Activated T-cell treated with anti-CD3 and anti-CD28 coated beads for 24 hours (primary cell): Measurements from ENCODE around the gene ATAD3B.
A peak's percentile ranks its signal among the peaks of the same experiment; 100 is the strongest.
"Not testable (repeated sequence)": the region's sequence is repeated elsewhere in the genome, so short reads cannot be mapped to it uniquely, and the experiment has no call there.

ENCODE experiments used
- DNase-seq: peaks from one replicate; pipeline ENCODE4 v3.0.0-alpha.2; 2020; ENCODE audit warnings: low read depth

ATAD3B gene

DNA sequence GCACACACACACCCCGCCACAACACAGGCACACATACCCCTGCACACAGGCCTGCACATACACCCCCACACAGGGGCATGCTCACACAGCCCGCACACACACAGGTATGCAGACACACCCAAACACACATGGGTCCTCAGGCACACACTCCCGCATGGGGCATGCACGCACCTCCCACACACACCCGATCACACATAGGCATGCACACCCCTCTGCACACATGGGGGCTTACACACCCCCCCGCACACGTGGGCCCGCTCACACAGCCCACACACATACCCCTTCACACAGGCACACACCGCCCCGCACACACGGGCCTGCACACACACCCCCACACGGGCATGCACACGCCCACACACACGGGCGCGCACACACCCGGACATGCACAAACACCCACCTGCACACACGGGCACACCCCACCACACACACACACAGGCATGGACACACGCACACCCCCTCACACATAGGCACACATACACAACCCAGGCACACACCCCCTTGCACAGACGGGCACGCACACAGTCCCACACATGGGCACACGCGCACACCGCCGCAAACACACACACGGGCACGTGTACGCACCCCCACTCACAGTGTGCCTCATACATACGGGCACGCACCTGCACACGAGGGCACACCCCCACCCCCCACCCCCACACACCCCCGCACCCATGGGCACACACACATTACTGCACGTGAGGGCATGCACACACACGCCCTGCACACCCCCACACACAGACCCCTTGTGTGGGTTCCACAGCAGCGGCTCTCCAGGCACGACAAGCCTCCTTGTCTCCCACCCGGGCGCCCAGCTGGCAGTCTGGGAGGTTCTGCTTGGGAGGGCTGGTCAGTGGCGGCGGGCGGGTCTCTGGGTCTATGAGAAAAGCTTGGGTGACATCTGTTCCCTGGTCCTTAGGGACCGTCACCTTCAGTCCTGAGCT is 8.3 kb downstream of the ATAD3B start:
- DNase-seq: no peak

DNA sequence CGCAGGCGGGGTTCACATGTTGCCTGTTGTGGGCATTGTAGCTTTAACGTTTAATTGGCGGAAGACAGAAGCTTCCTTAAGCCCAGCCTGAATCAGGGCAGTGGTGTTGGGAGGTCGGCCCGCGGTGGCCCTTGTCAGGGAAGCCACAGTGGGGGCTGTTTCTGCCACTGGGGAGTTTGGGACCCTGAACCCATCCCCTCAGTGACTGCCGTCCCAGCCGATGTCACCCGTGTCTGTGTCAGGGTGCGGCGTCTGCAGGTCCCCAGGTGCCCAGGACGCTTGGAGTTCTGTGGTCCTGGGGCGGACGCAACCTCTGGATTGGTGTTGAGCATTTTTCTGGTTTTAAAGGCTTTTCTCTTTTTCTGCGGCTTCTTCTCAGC is 8.9 kb downstream of the ATAD3B start:
- DNase-seq: not testable (repeated sequence)

DNA sequence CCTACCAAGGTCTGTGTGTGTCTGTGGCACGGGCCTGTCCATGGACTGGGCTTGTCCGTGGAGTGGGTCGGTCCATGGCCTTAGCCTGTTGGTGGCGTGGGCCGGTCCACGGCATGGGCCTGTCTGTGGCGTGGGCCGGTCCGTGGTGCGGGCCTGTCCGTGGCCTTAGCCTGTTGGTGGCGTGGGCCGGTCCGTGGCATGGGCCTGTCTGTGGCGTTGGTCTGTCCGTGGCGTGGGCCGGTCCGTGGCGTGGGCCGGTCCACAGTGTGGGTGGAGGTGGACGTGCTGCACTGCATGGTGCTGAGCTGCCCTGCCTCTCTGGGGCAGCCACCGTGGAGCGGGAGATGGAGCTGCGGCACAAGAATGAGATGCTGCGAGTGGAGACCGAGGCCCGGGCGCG is 10.2 kb downstream of the ATAD3B start:
- DNase-seq: not testable (repeated sequence)

DNA sequence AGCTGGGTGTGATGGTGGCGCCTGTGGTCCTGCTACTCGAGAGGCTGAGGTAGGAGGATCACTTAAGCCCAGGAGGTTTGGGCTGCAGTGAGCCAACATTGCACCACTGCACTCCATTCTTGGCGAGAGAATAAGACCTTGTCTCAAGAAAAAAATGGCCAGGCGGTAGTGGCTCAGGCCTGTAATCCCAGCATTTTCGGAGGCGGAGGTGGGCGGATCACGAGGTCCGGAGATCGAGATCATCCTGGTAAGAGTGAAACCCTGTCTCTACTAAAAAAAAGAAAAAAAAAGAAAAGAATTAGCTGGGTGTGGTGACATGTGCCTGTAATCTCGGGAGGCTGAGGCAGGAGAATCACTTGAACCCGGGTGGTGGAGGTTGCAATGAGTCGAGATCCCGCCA is 11.3 kb downstream of the ATAD3B start:
- no peak for DNase-seq

DNA sequence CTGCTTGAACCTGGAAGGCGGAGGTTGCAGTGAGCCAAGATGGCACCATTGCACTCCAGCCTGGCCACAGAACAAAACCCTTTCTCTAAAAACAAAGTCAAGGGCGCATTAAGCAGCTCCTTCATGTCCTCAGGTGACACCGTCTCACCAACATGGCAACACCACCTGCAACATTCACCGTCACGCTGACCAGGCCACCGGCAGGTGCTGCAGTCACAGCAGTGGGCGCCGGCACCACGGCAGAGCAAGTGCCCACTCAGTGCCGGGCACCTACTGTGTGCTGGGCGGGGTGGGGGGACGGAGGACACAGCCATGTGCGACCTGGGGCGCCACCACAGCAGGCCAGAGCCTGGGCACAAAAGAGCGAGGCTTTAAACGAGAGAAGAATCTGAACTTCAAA is 12.1 kb downstream of the ATAD3B start:
- no peak for DNase-seq

DNA sequence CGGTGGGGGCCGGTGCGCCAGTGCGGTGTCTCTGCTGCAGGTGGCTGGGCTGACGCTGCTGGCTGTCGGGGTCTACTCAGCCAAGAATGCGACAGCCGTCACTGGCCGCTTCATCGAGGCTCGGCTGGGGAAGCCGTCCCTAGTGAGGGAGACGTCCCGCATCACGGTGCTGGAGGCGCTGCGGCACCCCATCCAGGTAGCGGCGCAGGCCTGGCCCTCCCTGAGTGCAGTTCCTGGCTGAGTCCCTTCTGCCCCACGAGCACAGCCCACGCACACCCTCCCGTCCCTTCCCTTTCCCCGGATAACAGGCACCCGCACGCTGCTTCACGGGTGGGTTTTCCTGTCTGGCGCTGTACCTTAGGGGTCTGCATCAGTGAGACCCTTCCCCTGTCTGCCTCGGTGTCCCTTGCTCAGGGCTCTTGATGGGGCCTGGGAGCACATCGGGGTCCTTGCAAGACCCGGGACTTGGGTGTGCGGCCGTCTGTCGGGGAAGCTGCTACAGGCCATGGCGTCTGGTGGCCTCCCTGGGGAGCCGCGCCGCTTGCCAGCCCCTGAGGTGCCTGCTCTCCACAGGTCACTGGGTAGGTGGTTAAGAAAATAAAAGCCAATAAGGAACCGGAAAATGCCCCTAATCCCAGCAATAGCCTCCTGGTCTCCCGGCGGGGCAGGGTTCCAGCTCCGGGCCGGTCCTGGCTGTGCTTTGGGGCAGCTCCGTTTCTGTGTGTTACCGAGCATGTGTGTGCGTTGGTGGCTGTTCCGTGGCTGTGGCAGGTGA is 13.6 kb downstream of the ATAD3B start:
- DNase-seq: not testable (repeated sequence)

DNA sequence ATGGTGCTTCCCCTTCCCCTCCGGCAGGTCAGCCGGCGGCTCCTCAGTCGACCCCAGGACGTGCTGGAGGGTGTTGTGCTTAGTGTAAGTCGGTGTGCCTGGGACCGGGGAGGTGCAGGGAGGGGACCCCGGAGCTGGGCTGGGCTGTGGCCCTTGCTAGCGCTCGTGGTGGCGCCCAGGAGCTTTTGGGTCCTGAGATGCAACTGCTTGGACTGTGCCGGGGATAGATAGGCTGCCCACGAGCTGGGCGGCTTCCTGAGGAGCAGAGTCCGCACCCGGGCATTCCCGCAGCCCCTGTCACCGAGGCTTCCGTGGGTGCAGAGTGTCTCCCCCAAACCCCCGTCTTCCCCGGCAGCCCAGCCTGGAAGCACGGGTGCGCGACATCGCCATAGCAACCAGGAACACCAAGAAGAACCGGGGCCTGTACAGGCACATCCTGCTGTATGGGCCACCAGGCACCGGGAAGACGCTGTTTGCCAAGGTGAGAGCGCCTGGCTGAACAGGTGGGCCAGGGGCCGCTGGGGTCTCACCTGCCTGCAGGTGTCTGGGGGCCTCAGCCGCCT is 14.3 kb downstream of the ATAD3B start:
- not testable (repeated sequence) for DNase-seq

DNA sequence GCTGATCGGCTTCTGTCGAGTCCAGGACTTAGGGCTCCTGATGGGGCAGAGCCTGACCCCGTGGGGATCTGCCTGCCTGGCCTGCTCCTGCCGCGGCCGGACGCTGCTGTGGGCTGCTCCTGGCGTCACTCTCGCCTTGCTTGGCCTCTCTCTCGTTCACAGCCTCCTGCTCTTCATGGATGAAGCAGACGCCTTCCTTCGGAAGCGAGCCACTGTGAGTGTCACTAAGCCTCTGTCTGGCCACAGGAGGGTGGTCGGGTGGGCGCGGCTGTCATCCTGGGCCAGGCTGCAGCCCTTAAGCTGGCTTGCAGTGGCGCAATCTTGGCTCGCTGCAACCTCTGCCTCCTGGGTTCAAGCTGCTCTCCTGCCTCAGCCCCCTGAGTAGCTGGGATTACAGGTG is 16.1 kb downstream of the ATAD3B start:
- no peak for DNase-seq

DNA sequence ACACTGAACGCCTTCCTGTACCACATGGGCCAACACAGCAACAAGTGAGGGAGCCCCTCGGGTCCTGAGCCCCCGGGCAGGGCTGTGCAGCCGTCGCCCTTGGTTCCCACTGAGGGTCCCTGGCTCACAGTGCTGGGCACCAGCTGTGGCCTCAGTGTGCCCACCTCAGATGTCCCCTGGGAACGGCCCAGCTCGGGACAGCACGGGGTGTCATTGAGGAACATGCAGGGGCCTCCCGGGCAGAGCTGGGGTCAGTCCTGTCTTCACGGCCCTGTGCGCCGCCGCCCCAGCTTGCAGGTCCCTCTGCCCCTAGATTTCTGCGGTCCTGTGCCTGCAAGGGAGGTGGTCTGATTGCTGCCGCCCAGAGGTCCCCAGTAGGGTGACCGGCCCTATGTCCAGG is 17.7 kb downstream of the ATAD3B start:
- no peak for DNase-seq

DNA sequence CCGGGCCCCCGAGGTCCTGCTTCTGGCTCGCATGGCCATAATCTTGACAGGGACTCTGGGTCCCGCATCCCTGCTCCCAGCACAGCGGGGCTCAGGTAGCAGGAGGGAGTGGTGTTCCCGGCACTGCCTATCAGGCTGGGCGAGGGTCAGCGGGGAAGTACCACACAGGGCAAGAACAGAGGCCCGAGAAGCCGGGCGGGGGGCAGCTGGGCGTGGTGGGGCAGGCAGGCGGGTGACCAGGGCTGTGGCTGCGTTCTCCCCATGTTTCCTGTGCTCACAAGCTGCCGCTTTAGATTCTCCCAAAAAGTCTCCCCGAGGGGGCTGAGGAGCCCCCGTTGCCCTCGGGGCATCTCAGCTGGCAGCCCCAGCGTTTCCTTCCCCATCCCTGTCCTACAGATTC is 18.3 kb downstream of the ATAD3B start:
- no peak for DNase-seq

DNA sequence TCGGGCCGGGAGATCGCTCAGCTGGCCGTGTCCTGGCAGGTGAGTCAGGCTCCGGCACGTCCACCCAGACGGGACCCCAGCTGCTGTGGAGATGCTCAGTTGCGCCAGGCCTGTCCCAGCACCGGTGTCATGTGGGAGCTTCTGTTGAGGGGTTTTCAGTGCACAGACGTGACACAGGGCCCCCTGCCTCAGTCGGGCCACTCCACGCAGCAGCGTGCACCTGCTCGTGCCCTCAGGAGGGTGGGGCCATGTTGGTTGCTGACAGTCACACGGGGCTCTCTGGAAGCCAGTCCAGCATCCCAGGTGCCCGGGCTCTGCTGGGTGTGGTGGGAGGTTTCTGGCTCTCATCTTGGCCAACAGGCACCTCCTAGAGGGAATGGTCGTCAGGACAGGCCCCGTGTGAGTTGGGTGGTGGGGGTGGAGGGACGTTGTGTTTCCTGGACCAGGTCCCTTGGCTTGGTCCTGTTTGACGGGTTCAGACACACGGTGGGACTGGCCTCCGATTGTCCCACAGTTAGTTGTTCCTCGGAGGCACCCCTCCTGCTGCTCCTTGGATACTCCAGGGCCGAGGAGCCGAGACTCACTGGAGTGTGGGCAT is 19.2 kb downstream of the ATAD3B start:
- no peak for DNase-seq

DNA sequence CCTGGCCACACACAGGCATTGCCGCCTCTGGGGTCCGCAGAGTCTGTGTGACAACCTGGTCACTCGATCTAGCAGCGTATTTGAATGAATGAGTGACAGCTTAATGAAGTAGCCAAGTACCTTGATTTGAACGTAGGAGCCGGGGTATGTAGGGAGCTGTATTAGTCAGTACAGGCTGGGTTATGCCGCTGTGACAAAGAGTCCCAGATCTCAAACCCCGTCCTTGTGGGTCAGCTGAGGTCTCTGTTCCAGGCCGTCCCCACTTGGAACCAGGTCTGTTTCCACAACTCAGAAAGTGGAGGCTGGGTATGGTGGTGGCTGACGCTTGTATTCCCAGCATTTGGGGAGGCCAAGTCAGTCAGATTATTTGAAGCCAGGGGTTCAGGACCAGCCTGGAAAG is 20.0 kb downstream of the ATAD3B start:
- DNase-seq: no peak

DNA sequence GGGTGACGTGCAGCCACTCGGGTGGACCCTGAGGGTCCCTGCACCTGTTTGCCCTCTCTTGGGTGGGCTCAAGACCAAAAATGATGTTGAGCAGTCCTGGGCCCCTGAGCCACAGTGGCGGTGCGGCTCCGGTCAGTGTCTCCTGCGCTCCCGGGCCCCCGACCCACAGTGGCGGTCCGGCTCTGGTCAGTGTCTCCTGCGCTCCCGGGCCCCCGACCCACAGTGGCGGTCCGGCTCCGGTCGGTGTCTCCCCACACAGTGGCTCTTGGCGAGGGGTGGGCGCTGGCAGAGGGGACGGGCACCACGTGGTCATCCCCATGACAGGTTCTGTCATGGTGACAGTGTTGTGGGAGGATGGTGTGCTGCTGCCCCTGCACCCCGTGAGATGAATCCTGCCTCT is 22.7 kb downstream of the ATAD3B start:
- DNase-seq: not testable (repeated sequence)

DNA sequence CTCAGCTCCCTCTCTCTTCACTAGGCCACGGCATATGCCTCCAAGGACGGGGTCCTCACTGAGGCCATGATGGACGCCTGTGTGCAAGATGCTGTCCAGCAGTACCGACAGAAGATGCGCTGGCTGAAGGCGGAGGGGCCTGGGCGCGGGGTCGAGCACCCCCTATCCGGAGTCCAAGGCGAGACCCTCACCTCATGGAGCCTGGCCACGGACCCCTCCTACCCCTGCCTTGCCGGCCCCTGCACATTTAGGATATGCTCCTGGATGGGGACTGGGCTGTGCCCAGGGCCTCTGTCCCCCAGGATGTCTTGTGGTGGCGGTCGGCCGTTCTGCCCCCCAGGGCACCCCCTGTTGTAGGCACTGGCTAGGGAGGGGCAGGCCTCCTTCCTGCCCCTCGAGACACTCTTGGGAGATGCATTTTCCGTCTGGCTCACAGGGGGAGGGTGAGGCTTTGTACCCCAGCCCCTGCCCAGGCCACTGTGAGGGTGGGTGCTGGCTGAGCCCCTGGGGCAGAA is 24.0 kb downstream of the ATAD3B start:
- DNase-seq: not testable (repeated sequence)

DNA sequence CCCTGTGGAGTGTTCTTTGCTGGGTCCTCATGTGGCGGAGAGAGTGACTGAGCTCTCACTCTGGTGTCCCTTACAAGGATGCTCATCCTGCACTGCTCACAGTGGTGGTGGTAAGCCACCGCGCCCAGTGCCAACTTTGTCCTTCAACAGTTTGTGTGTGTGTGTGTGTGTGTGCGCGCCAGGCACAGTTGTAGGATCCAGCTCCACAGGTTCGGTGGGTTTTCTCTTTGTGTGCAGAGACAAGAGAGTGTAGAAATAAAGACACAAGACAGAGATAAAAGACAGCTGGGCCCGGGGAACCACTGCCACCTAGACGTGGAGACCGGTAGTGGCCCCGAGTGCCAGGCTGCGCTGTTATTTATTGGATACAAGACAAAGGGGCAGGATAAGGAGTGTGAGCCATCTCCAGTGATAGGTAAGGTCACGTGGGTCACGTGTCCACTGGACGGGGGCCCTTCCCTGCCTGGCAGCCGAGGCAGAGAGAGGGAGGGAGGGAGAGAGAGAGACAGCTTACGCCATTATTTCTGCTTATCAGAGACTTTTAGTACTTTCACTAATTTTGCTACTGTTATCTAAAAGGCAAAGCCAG is 33.3 kb downstream of the ATAD3B start:
- DNase-seq: peak; percentile 61

DNA sequence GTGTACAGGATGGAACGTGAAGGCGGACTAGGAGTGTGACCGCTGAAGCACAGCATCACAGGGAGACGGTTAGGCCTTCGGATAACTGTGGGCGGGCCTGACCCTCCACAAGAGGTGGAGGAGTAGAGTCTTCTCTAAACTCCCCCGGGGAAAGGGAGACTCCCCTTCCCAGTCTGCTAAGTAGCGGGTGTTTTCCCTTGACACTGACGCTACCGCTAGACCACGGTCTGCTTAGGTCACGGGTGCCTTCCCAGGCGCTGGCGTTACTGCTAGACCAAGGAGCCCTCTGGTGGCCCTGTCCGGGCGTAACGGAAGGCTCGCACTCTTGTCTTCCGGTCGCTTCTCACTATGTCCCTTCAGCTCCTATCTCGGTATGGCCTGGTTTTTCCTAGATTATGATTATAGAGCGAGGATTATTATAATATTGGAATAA is 33.8 kb downstream of the ATAD3B start:
- not testable (repeated sequence) for DNase-seq

DNA sequence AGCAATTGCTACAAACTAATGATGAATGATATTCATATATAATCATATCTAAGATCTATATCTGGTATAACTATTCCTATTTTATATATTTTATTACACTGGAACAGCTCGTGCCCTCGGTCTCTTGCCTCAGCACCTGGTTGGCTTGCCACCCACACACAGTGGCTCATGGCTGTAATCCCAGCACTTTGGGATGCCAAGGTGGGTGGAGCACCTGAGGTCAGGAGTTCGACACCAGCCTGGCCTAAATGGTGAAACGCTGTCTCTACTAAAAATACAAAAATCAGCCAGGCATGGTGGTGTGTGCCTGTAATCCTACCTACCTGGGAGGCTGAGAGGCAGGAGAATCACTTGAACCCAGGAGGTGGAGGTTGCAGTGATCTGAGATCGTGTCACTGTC is 34.2 kb downstream of the ATAD3B start:
- DNase-seq: not testable (repeated sequence)

DNA sequence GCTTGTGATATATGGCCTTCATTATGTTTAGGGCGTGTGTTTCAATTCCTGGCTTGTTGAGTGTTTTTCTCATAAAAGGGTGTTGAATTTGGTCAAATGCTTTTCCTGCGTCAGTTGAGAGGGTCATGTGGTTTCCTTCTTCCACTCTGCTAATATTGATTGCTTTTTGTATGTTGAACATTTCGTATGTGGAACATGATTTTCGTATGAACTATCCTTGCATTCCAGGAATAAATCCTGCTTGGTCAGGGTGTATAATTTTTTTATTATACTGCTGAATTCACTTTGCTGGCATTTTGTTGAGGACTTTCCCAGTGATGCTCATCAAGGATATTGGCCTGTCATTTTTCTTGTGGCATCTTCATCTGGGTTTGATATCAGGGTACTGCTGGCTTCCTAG is 35.7 kb downstream of the ATAD3B start:
- no peak for DNase-seq

DNA sequence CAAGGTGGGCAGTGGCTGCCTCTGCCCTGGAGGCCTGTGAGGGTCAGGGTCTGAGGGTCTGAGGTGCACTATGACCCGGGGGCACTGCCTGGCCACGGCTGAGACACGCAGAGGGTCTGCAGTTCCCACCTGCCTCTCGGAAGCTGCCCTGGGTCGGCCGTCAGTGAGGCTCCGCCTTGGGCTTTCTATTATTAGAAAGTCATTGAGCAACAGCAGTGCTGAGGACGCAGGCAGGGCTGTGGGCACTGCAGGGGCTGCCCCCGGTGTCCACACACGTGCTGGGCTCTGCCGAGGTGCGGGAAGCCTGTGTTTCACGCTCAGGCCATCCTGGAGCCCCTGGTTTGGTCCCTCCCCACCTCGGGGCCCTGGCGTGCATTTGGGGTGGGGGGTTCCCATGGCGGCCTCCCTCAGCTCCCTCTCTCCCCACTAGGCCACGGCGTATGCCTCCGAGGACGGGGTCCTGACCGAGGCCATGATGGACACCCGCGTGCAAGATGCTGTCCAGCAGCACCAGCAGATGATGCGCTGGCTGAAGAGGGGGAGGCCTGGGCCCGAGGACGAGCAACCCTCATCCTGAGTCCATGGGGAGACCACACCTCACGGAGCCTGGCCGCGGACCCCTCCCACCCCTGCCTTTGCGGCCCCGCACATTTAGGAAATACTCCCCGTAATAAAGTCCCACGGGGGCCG is 37.4 kb downstream of the ATAD3B start:
- not testable (repeated sequence) for DNase-seq

DNA sequence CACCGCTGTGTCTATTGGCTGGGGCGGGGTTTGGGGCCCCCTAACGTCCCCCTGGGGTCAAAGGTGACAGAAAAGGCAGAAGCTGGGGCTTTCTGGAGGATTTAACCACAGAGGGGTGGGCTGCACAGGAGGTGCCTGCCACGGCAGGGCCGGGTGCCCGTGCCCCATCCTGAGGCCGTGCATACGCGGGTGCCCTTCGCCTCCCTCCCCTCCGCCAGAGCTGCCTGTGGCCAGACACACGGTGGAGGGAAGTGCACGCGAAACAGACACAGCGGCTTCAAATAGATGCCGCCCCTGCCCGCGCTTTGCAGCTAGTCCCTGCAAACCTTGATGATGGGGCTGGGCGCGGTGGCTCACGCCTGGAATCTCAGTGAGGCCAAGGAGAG is 37.9 kb downstream of the ATAD3B start:
- not testable (repeated sequence) for DNase-seq

DNA sequence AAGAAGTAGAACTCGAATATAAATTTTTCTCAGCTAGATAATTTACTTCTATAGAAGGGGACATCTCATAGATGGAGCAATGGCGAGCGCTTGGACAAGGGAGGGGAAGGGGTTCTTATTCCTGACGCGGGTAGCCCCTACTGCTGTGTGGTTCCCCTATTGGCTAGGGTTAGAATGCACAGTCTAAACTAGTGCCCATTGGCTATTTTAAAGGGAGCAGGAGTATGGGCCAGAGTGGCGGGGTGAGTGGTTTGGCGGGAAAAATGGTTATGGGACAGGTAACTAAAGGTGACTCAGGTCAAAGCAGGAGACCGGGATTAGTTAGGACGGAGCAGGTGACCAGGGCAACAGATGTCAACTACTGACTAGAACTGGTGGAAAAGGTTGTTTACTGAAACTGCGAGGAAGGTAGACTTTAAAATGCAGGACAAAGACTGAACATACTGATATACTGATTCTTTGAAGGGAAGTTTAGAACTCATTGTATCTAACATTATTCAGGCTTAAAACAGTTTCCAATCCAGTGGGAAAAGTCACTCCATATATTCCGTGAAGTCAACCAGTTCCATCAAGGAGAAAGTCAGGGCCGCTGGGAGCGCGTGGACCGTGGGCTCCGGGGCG is 39.5 kb downstream of the ATAD3B start:
- no peak for DNase-seq
